Activated CD8-positive, alpha-beta T cell treated with anti-CD3 and anti-CD28 coated beads, Interleukin-2, amount 10 ng/mL, durations not matched to agents 7 days and 5 days (primary cell): Measurements from ENCODE around the gene TNMD. TPM values are rescaled to one million over a fixed set of nuclear protein-coding genes. Genes with fewer than 3 reads are reported as not detected.
"Not testable (repeated sequence)": the region's sequence is repeated elsewhere in the genome, so short reads cannot be mapped to it uniquely, and the experiment has no call there.

Source experiments
- ATAC-seq: fragments of 150-1000 bp; cut with Tn5 transposase; one replicate; pipeline ENCODE4 v1.10.0; 2021; ENCODE audit warnings: moderate library complexity
- CTCF ChIA-PET: fragments of 350-600 bp; sonication (Branson Sonifier 250); formaldehyde crosslinking; loops from one replicate; lab custom pipeline; 2021; ENCODE audit warnings: antibody characterized with exemption; lab: Charles Lee
- POLR2A ChIA-PET: fragments of 350-600 bp; sonication (Branson Sonifier 250); formaldehyde crosslinking; loops from one replicate; lab custom pipeline; 2021; ENCODE audit warnings: antibody characterized with exemption; lab: Charles Lee
- DNase-seq: peaks from one replicate; pipeline ENCODE4 v3.0.0-alpha.2; 2020
- H3K27ac Mint-ChIP-seq: one replicate; pipeline ENCODE4 v1.8.0; 2021; ENCODE audit warnings: mild to moderate bottlenecking, mixed read lengths
- H3K27me3 Mint-ChIP-seq: one replicate; pipeline ENCODE4 v1.8.0; 2021; ENCODE audit warnings: low read depth, mixed read lengths
- H3K36me3 Mint-ChIP-seq: one replicate; pipeline ENCODE4 v1.8.0; 2021; ENCODE audit warnings: low read depth, mixed read lengths
- H3K4me1 Mint-ChIP-seq: one replicate; pipeline ENCODE4 v1.8.0; 2021; ENCODE audit warnings: low read depth, mixed read lengths
- H3K4me3 Mint-ChIP-seq: one replicate; pipeline ENCODE4 v1.8.0; 2021; ENCODE audit warnings: mild to moderate bottlenecking, mixed read lengths
- H3K9me3 Mint-ChIP-seq: one replicate; pipeline ENCODE4 v1.8.0; 2022; ENCODE audit warnings: mixed read lengths; ENCODE audit not compliant: insufficient read depth
- total RNA-seq, 2 experiments: library from RNA; stranded (reverse); gene quantifications; one replicate each; pipeline ENCODE4 v1.2.3, GENCODE V29; 2021

Gene TNMD
- total RNA-seq, result not detected

GRCh38 chrX:100584611-100585010 lies at the start of gene TNMD:
TNMD (plus strand) TSS chrX:100584936; CDS start chrX:100585019, 83 bp downstream.
- ChIA-PET CTCF (no interaction called here), POLR2A (no interaction called here)
- H3K4me1 Mint-ChIP-seq, result no peaks in the 10 kb centered on the region
- no peaks in the 10 kb centered on the region for H3K9me3 Mint-ChIP-seq
- ATAC-seq (no peak), DNase-seq (no peak)
- H3K27ac Mint-ChIP-seq, result no peak within 1 kb of the TSS
- no peaks in the 10 kb centered on the region for H3K36me3 Mint-ChIP-seq
- H3K27me3 Mint-ChIP-seq, result peaks cover 2% of the 10 kb centered on the region
- no peak within 1 kb of the TSS for H3K4me3 Mint-ChIP-seq

GRCh38 chrX:100565534-100565933 lies 19.2 kb upstream of the TNMD start:
- H3K27ac Mint-ChIP-seq, POLR2A ChIA-PET, H3K27me3 Mint-ChIP-seq, H3K4me3 Mint-ChIP-seq, H3K36me3 Mint-ChIP-seq, ATAC-seq, DNase-seq, CTCF ChIA-PET, H3K9me3 Mint-ChIP-seq, H3K4me1 Mint-ChIP-seq: not testable (repeated sequence)

- H3K9me3 Mint-ChIP-seq, result no peaks in the 10 kb centered on the region
- no peak overlapping the region for H3K4me3 Mint-ChIP-seq
- no peak overlapping the region for H3K27ac Mint-ChIP-seq
- H3K4me1 Mint-ChIP-seq, result no peaks in the 10 kb centered on the region
- CTCF ChIA-PET, result no interaction called here
- peaks cover 2% of the 10 kb centered on the region for H3K27me3 Mint-ChIP-seq
- ATAC-seq (no peak), DNase-seq (no peak)
- H3K36me3 Mint-ChIP-seq, result no peaks in the 10 kb centered on the region
- POLR2A ChIA-PET, result no interaction called here
Measured at GRCh38 chrX:100586747-100587146, 2.0 kb downstream of the TNMD start.

- Mint-ChIP-seq H3K4me3 (no peak overlapping the region), H3K4me1 (no peaks in the 10 kb centered on the region), H3K9me3 (no peaks in the 10 kb centered on the region), H3K36me3 (no peaks in the 10 kb centered on the region), H3K27ac (no peak overlapping the region), H3K27me3 (peaks cover 2% of the 10 kb centered on the region)
- ATAC-seq (no peak), DNase-seq (no peak)
- ChIA-PET POLR2A (no interaction called here), CTCF (no interaction called here)
Measured at GRCh38 chrX:100587861-100588260, 3.1 kb downstream of the TNMD start.

- H3K27me3 Mint-ChIP-seq, result peaks cover 2% of the 10 kb centered on the region
- ATAC-seq (no peak), DNase-seq (no peak)
- CTCF ChIA-PET, result no interaction called here
- no peaks in the 10 kb centered on the region for H3K4me1 Mint-ChIP-seq
- H3K36me3 Mint-ChIP-seq, result no peaks in the 10 kb centered on the region
- H3K4me3 Mint-ChIP-seq, result no peak overlapping the region
- no peaks in the 10 kb centered on the region for H3K9me3 Mint-ChIP-seq
- no peak overlapping the region for H3K27ac Mint-ChIP-seq
- POLR2A ChIA-PET, result no interaction called here
Measured at GRCh38 chrX:100591256-100592051, 6.7 kb downstream of the TNMD start.

- POLR2A ChIA-PET, result no interaction called here
- Mint-ChIP-seq H3K4me1 (no peaks in the 10 kb centered on the region), H3K4me3 (no peak overlapping the region), H3K9me3 (no peaks in the 10 kb centered on the region), H3K27me3 (peaks cover under 1% of the 10 kb centered on the region), H3K27ac (no peak overlapping the region), H3K36me3 (no peaks in the 10 kb centered on the region)
- CTCF ChIA-PET, result no interaction called here
- DNase-seq (no peak), ATAC-seq (no peak)
Measured at GRCh38 chrX:100593126-100593525, 8.4 kb downstream of the TNMD start.

- no peak for ATAC-seq
- no peaks in the 10 kb centered on the region for H3K27me3 Mint-ChIP-seq
Measured at GRCh38 chrX:100593581-100593980, 8.8 kb downstream of the TNMD start.

GRCh38 chrX:100596601-100597000 lies 11.9 kb downstream of the TNMD start:
- H3K27me3 Mint-ChIP-seq, result no peaks in the 10 kb centered on the region
- CTCF ChIA-PET, result no interaction called here
- POLR2A ChIA-PET, result no interaction called here
- no peaks in the 10 kb centered on the region for H3K4me1 Mint-ChIP-seq
- H3K36me3 Mint-ChIP-seq, result no peaks in the 10 kb centered on the region
- no peak overlapping the region for H3K27ac Mint-ChIP-seq
- ATAC-seq (no peak), DNase-seq (no peak)
- no peak overlapping the region for H3K4me3 Mint-ChIP-seq
- no peaks in the 10 kb centered on the region for H3K9me3 Mint-ChIP-seq

More at GRCh38 chrX:100593581-100593980, 8.8 kb downstream of the TNMD start:
- Mint-ChIP-seq H3K27ac (no peak overlapping the region), H3K36me3 (no peaks in the 10 kb centered on the region), H3K4me1 (no peaks in the 10 kb centered on the region), H3K9me3 (no peaks in the 10 kb centered on the region), H3K4me3 (no peak overlapping the region)
- no peak for DNase-seq
- ChIA-PET POLR2A (no interaction called here), CTCF (no interaction called here)

GRCh38 chrX:100599456-100599855 lies 14.7 kb downstream of the TNMD start:
- Mint-ChIP-seq H3K4me3 (no peak overlapping the region), H3K27ac (no peak overlapping the region), H3K27me3 (peaks cover 3% of the 10 kb centered on the region), H3K9me3 (no peaks in the 10 kb centered on the region), H3K36me3 (no peaks in the 10 kb centered on the region), H3K4me1 (no peaks in the 10 kb centered on the region)
- ChIA-PET CTCF (no interaction called here), POLR2A (no interaction called here)
- ATAC-seq (no peak), DNase-seq (no peak)

GRCh38 chrX:100600340-100600739 lies 15.6 kb downstream of the TNMD start:
- DNase-seq, result no peak

GRCh38 chrX:100600758-100601157 lies 16.0 kb downstream of the TNMD start:
- Mint-ChIP-seq H3K4me3 (no peak overlapping the region), H3K27ac (no peak overlapping the region)
- POLR2A ChIA-PET, result no interaction called here

More at GRCh38 chrX:100600340-100600739, 15.6 kb downstream of the TNMD start:
- Mint-ChIP-seq H3K36me3 (no peaks in the 10 kb centered on the region), H3K27me3 (peaks cover 4% of the 10 kb centered on the region), H3K4me3 (no peak overlapping the region), H3K9me3 (no peaks in the 10 kb centered on the region), H3K4me1 (no peaks in the 10 kb centered on the region), H3K27ac (no peak overlapping the region)
- POLR2A ChIA-PET, result no interaction called here
- ATAC-seq, result no peak
- CTCF ChIA-PET, result no interaction called here

GRCh38 chrX:100606753-100607152 lies 22.0 kb downstream of the TNMD start:
- ChIA-PET POLR2A (no interaction called here), CTCF (interaction anchor here (0.8 kb wide), 1 partner anchor 8 kb away, joined by 3 read pairs; no protein-coding TSS in a partner anchor)
- H3K27me3 Mint-ChIP-seq, result peaks cover 7% of the 10 kb centered on the region
- ATAC-seq, result no peak
- no peak overlapping the region for H3K27ac Mint-ChIP-seq
- DNase-seq, result no peak
- H3K36me3 Mint-ChIP-seq, result no peaks in the 10 kb centered on the region
- H3K4me1 Mint-ChIP-seq, result peaks cover 9% of the 10 kb centered on the region
- no peak overlapping the region for H3K4me3 Mint-ChIP-seq
- no peaks in the 10 kb centered on the region for H3K9me3 Mint-ChIP-seq

More at GRCh38 chrX:100600758-100601157, 16.0 kb downstream of the TNMD start:
- DNase-seq (no peak), ATAC-seq (no peak)
- Mint-ChIP-seq H3K27me3 (peaks cover 4% of the 10 kb centered on the region), H3K36me3 (no peaks in the 10 kb centered on the region), H3K9me3 (no peaks in the 10 kb centered on the region), H3K4me1 (no peaks in the 10 kb centered on the region)
- CTCF ChIA-PET, result no interaction called here
